Activated CD4-positive, CD25-positive, alpha-beta regulatory T cell (primary cell): ENCODE data around the gene ABCD3.

Experiments used
- DNase-seq, 4 experiments: peaks; one replicate each; lab custom pipeline; 2025; lab: John Stamatoyannopoulos, UW

Gene ABCD3

GRCh38 chr1:94526152-94526980 lies 108.2 kb downstream of the ABCD3 start:
- DNase-seq: no peak

DNA sequence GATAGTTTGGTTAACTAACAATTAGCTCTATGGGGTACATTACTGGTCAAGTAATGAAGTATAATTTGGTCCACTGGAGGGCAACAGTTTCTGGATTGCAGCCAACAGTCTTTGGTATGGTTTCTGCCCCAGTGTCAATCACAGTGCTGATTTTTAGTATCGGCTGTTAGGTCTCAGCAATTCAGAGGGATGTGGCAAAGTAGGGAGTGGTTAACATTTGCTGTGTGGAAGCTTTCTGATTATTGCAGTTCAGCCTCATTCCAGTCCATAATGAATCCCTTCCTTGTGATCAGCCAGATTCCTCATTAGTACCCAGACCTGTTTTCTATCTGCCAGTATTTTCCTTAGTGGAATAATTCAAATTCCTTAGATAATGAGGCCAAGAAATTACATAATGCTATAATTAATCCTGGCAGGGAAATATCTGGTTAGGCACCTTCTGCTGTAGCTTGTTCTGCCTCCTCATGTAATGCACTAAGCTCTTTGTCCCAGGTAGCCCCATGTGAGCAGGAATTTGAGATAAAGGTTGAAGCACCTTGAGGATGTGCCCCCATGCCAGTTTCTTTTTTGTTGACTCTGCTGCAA lies 109.3 kb downstream of the ABCD3 start:
- no peak for DNase-seq

- no peak for DNase-seq
Observed at GRCh38 chr1:94528299-94528698, 110.1 kb downstream of the ABCD3 start.

DNA sequence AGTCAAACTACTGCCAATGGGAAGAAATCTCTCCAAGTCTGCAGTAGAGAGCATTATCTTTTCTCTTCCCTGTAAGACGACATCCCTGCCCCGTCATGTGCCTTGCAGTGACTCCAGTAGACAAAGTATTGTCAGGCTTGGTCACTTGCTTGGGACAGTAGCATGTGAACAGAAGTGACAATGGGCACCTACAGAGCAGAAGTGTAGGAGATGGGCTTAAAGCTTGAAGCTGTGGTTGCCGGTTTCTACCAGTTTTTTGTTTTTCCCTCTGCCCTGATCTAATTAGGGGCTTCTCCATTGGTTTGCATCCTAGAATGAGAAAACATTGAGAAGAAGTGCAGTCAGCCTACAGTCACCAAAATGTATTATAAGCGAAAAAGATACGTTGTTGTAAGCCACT lies 110.6 kb downstream of the ABCD3 start:
- DNase-seq: no peak

- no peak for DNase-seq
Observed at GRCh38 chr1:94529416-94529815, 111.2 kb downstream of the ABCD3 start.

DNA sequence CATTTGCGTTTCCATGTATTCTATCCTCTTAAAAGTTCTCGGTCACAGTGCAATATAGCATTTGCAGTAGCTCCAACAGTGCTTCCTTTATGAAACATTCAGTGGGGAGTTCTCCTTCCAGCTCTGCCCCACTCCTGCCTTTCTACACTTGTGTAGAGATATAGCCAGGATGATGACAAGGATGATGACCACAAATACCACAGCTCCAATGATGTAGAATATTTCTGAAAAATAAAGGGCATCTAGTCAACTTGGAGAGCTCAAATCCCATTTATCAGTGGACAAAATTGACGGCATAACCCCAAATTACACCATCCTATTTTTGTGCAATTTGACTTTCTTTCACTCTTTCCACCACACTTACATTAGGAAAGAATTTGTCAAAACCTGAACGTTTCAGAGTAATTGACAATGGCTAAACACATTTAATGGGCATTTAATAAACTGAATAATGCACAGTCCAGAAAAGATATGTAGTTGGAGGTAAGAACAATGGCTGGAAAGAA lies 112.2 kb downstream of the ABCD3 start:
- no peak for DNase-seq

- no peak for DNase-seq
Observed at GRCh38 chr1:94531664-94532063, 113.5 kb downstream of the ABCD3 start.

DNA sequence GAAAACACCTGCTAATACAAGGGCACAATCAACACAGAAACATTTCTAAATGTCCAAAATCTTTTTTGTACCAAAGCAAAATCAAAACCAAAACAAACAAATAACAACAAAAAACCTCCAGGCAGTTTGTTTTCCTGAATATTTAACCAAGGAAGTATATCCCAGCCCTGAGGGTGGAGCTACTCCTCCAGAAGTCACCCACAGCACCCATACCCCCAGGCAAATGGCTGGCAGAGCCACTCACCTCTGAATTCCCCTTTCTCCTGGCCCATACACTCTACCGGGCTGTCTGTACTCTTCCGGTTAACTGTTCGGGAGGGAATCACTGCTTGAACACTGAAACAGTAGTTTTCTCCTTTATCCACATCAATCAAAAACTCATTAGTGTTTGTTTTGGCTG lies 113.9 kb downstream of the ABCD3 start:
- no peak for DNase-seq

DNA sequence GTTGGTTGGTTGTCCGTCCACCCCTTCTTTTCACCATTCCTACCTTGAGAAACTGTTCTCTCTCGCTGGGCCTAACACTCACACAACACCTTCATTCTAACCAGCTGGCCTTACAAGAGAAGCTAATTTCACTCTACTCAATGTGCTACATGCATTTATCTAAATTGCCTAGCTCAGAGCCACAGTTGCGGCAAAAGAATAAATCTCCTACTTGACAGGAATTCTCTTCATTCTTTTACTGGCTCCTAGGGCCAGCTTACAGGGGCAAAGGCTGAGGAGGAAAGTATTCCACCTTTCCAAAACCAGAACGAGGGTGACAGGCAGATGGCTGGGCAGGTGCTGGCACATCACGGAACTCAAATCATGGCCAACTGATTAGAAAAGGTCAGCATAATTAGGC lies 116.9 kb downstream of the ABCD3 start:
- no peak for DNase-seq

- no peak for DNase-seq
Observed at GRCh38 chr1:94535879-94536278, 117.7 kb downstream of the ABCD3 start.

DNA sequence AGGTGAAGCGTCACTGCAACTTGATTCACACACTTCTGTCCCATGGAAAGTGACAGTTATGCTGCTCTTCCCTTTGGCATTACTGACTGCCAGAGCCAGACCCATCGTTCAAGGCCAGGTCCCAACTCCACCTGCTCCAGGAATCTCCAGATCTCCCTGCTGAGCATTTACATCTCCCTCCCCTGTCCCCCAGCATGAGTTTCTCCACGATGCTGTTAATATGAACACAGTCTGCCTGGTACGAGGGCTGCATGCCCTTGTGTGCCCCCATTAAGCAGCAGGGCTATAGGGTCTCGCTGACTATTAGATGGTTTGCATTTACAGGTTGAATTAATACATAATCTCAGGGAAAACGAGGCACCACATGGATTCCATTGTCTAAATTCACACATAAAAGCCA lies 119.1 kb downstream of the ABCD3 start:
- no peak for DNase-seq

- no peak for DNase-seq
Observed at GRCh38 chr1:94538243-94538827, 120.1 kb downstream of the ABCD3 start.

GRCh38 chr1:94539496-94539895 lies 121.3 kb downstream of the ABCD3 start:
- DNase-seq: no peak

- DNase-seq: no peak
Observed at GRCh38 chr1:94540440-94541245, 122.5 kb downstream of the ABCD3 start.

DNA sequence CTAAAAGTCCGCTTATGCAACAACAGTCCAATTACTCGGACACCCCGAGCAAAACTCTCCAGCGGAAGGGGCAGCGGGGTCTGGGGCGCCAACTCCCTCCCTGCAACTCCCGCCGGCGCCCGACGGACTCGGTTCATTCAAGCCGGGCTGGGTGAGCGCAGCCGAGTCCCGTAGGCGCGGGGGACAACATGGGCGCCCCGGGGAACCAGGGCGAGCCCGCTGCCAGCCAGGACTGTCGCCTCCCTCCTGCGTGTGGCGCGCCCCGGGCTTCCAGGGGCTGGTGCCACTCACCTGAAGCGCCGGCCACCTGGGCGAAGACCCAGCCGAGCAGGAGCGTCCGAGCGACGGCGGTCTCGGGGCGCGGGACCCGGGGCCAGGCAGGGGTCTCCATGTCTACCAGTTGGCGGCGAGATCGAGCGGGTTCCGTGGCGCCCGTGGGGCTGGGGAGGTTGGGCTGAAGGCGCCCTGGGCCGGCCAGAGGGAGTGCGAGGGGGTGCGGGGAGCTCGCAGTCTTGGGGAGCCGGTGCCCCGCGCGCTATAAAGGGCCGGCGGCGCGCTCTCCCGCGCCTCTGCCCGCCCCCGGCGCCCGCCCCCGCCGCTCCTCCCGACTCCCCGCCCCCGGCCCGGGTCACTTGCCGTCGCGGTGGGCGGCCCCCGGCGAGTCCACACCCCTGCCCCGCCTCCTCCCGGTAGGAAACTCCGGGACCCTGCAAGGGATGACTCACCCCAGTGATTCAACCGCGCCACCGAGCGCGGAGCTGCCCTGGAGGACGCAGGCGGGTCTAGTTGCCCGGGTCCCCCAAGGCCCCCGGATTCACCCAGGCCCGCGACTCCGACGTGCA lies 123.3 kb downstream of the ABCD3 start, which contains the start of gene F3:
Gene F3 (minus strand): TSS at position 514 of the 842 bp plus-strand sequence. CDS start 123 bp downstream, at position 391.
- DNase-seq: peak in 2 of 4 experiments; percentile 13 to 46

- no peak for DNase-seq
Observed at GRCh38 chr1:94542088-94542870, 124.1 kb downstream of the ABCD3 start.

DNA sequence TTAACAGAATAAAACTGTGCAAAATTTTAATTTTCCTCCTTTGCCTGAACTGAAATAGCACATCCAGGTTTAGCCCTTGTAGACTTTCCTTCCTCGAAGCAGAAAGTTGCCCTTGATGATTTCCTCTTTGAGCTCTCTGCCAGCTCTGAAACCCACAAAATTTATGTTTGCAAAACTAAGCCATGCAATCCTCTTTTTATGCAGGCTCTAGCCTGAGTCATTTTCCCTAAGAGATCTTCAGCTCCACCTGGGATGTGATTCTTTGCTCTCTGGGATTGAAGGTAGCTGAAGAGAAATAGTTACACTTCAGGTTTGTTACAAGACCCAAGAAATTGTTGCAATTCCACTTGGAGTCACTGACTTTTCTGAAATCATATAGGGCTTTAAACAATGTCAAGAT lies 124.8 kb downstream of the ABCD3 start:
- DNase-seq: no peak

DNA sequence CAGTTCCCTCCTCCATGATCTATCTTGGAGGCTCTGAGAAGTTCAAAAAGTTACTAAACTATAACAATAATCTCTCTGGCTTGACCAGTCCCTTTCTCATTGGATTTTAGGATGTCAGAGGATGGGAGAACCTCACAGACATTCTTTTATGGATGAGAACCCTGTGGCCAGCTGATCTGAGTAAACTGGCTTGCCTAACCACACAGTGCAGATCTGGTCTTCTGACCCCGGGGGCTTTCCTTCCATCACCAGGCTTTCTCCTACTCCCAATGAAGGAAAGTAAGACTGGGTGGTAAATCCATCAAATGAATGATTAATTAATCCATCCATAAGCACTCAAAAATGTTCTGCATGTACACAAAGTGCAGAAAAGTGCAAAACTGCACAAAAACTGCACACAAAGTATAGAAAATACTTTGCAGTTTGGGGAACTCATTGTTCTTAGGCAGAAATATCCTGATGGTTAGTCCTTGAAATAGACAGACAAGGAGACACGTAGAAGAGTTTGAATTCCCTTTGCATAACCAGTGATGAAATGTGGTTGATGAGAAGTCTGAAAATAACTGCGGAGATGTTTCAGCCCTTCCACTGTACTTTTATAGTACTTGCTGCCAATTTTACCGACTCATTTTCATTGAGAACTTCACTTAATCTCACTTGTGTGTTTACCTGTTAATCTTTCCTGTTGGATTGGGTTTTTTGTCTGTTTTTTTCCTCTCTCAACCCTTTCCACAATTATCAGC lies 125.9 kb downstream of the ABCD3 start:
- no peak for DNase-seq

GRCh38 chr1:94544706-94545490 lies 126.7 kb downstream of the ABCD3 start:
- no peak for DNase-seq
